Epithelial cell of proximal tubule (primary cell): ENCODE data around the gene TMEM106A. TPM values are rescaled to one million over a fixed set of nuclear protein-coding genes. Genes with fewer than 3 reads are reported as not detected.

Experiments used
- DNase-seq: peaks from one replicate; pipeline ENCODE4 v3.0.0-alpha.2; 2011; ENCODE audit warnings: low read depth
- H3K4me3 ChIP-seq: 2 replicates; pipeline ENCODE4 v1.5.1; 2011; ENCODE audit warnings: low read depth, mild to moderate bottlenecking, low read length
- CTCF ChIP-seq: conservative IDR thresholded peaks from 2 replicates; pipeline ENCODE4 v1.5.1; 2012; ENCODE audit warnings: low read depth, mild to moderate bottlenecking, low read length
- total RNA-seq: library from RNA; depleted of rRNA; stranded (reverse); fragments of >200 nt; gene quantifications from 2 replicates; pipeline ENCODE4 v1.2.3, GENCODE V29; 2015

TMEM106A gene
- total RNA-seq, 1 donor from 2014 or later = 3.2 TPM

GRCh38 chr17:43210576-43210975 is 1.1 kb upstream of the TMEM106A start:
- TF ChIP-seq CTCF = no peak
- H3K4me3 ChIP-seq = peak overlapping the region; percentile 74
- no peak for DNase-seq

- DNase-seq = no peak
- TF ChIP-seq CTCF = no peak
- H3K4me3 ChIP-seq = peak overlapping the region; percentile 74
These were observed 574 bp upstream of the TMEM106A start for GRCh38 chr17:43211123-43211479.

GRCh38 chr17:43212641-43213490 is 1.2 kb downstream of the TMEM106A start:
- H3K4me3 ChIP-seq = peak overlapping the region; percentile 74
- no peak for TF ChIP-seq CTCF
- DNase-seq = no peak

GRCh38 chr17:43213545-43213944 is 1.9 kb downstream of the TMEM106A start:
- no peak overlapping the region for H3K4me3 ChIP-seq
- TF ChIP-seq CTCF = no peak
- DNase-seq = no peak

GRCh38 chr17:43215341-43215740 is 3.7 kb downstream of the TMEM106A start:
- no peak for DNase-seq
- no peak for TF ChIP-seq CTCF
- H3K4me3 ChIP-seq = no peak overlapping the region

- TF ChIP-seq CTCF = no peak
- DNase-seq = no peak
- H3K4me3 ChIP-seq = no peak overlapping the region
These were observed 4.7 kb downstream of the TMEM106A start for GRCh38 chr17:43216369-43216761.
